ENCODE results near the gene ICE1.

DNA sequence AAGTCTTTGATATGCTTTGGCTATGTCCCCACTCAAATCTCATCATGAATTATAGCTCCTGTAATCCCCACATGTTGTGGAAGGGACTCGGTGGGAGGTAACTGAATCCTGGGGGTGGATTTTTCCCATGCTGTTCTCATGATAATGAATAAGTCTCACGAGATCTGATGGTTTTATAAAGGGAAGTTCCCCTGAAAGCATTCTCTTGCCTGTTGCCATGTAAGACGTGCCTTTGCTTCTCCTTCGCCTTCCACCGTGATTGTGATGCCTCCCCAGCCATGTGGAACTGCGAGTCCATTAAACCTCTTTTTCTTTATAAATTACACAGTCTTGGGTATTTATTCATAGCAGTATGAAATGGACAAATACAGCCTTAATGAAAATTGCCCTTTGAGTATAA lies 44.7 kb upstream of the ICE1 start:
- TF ChIP-seq POLR2A (IDR thresholded peaks at IDR 0.05) = no peak
- TF ChIP-seq, protein P1, sequence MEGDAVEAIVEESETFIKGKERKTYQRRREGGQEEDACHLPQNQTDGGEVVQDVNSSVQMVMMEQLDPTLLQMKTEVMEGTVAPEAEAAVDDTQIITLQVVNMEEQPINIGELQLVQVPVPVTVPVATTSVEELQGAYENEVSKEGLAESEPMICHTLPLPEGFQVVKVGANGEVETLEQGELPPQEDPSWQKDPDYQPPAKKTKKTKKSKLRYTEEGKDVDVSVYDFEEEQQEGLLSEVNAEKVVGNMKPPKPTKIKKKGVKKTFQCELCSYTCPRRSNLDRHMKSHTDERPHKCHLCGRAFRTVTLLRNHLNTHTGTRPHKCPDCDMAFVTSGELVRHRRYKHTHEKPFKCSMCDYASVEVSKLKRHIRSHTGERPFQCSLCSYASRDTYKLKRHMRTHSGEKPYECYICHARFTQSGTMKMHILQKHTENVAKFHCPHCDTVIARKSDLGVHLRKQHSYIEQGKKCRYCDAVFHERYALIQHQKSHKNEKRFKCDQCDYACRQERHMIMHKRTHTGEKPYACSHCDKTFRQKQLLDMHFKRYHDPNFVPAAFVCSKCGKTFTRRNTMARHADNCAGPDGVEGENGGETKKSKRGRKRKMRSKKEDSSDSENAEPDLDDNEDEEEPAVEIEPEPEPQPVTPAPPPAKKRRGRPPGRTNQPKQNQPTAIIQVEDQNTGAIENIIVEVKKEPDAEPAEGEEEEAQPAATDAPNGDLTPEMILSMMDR (IDR thresholded peaks at IDR 0.05) = no peak

Data from testis (tissue), 2 donors.